Liver (tissue), 9 donors: ENCODE results near the gene SMYD5. TPM values are rescaled to one million over a fixed set of nuclear protein-coding genes. Genes with fewer than 3 reads are reported as not detected.

ENCODE experiments used
- DNase-seq: peaks from one replicate; pipeline ENCODE4 v3.0.0-alpha.2; 2017; ENCODE audit warnings: low spot score
- H3K27ac ChIP-seq, 2 donors: one replicate each; pipeline ENCODE4 v1.7.0; 2013; ENCODE audit warnings: inconsistent platforms in 2 of 2, low read length in 2 of 2, control low read depth in 1 of 2, low read depth in 1 of 2, mild to moderate bottlenecking in 1 of 2
- H3K27me3 ChIP-seq, 4 donors: one replicate each; pipeline versions ENCODE4 v1.6.1 to v1.7.0; 2013; ENCODE audit warnings: low read length in 3 of 4, inconsistent platforms in 1 of 4, mild to moderate bottlenecking in 1 of 4, moderate library complexity in 1 of 4; ENCODE audit not compliant: control insufficient read depth in 4 of 4, insufficient read depth in 4 of 4
- H3K36me3 ChIP-seq, 4 donors: one replicate each; pipeline versions ENCODE4 v1.6.1 to v1.7.0; 2013; ENCODE audit warnings: low read length in 3 of 4, mild to moderate bottlenecking in 3 of 4, low read depth in 1 of 4, moderate library complexity in 1 of 4; ENCODE audit not compliant: control insufficient read depth in 4 of 4, insufficient read depth in 3 of 4
- H3K4me1 ChIP-seq, 4 donors: one replicate each; pipeline versions ENCODE4 v1.6.1 to v1.7.0; 2013; ENCODE audit warnings: low read length in 3 of 4, mild to moderate bottlenecking in 3 of 4, moderate library complexity in 1 of 4; ENCODE audit not compliant: control insufficient read depth in 4 of 4, insufficient read depth in 4 of 4
- H3K4me3 ChIP-seq, 3 donors: one replicate each; pipeline versions ENCODE4 v1.6.1 to v1.7.0; 2013; ENCODE audit warnings: low read length in 3 of 3, control low read depth in 1 of 3, low read depth in 1 of 3, mild to moderate bottlenecking in 1 of 3
- H3K9ac ChIP-seq, 2 donors: one replicate each; pipeline ENCODE4 v1.7.0; 2013; ENCODE audit warnings: low read length in 2 of 2, mild to moderate bottlenecking in 2 of 2, moderate library complexity in 2 of 2, control low read depth in 1 of 2, low read depth in 1 of 2
- H3K9me3 ChIP-seq, 4 donors: one replicate each; pipeline versions ENCODE4 v1.6.1 to v1.7.0; 2013; ENCODE audit warnings: low read length in 3 of 4; ENCODE audit not compliant: control insufficient read depth in 4 of 4
- ATF3 ChIP-seq: IDR thresholded peaks from 2 replicates; pipeline ENCODE4 v1.6.1; 2016; ENCODE audit warnings: antibody characterized with exemption
- CTCF ChIP-seq: fragments of 150-350 bp; IDR thresholded peaks from 2 replicates; pipeline ENCODE4 v1.5.1; 2017; ENCODE audit warnings: improper control_type of control experiment, low read depth, low read length; ENCODE audit not compliant: missing input control
- FOXA1 ChIP-seq: IDR thresholded peaks from 2 replicates; pipeline ENCODE4 v1.6.1; 2016; ENCODE audit warnings: antibody characterized with exemption
- FOXA2 ChIP-seq: IDR thresholded peaks from 2 replicates; pipeline ENCODE4 v1.6.1; 2016; ENCODE audit warnings: antibody characterized with exemption
- GABPA ChIP-seq, 2 donors: IDR thresholded peaks in 1 of 2; conservative IDR thresholded peaks in 1 of 2; 2 replicates each; pipeline ENCODE4 v1.6.1; 2016; ENCODE audit warnings: antibody characterized with exemption in 2 of 2, mild to moderate bottlenecking in 1 of 2, moderate library complexity in 1 of 2
- HNF4A ChIP-seq, 2 donors: conservative IDR thresholded peaks; 2 replicates each; pipeline ENCODE4 v1.6.1; 2016; ENCODE audit warnings: antibody characterized with exemption in 2 of 2, mild to moderate bottlenecking in 2 of 2
- HNF4G ChIP-seq: IDR thresholded peaks from 2 replicates; pipeline ENCODE4 v1.6.1; 2016; ENCODE audit warnings: antibody characterized with exemption
- JUND ChIP-seq, 2 donors: IDR thresholded peaks; 2 replicates each; pipeline ENCODE4 v1.6.1; 2016; ENCODE audit warnings: antibody characterized with exemption in 2 of 2
- NR2F2 ChIP-seq: IDR thresholded peaks from 2 replicates; pipeline ENCODE4 v1.6.1; 2016; ENCODE audit warnings: antibody characterized with exemption
- RAD21 ChIP-seq, 2 donors: IDR thresholded peaks; 2 replicates each; pipeline ENCODE4 v1.6.1; 2016; ENCODE audit warnings: antibody characterized with exemption in 2 of 2, mild to moderate bottlenecking in 2 of 2
- RXRA ChIP-seq, 2 donors: IDR thresholded peaks; 2 replicates each; pipeline ENCODE4 v1.6.1; 2017 to 2018; ENCODE audit warnings: antibody characterized with exemption in 2 of 2, mild to moderate bottlenecking in 1 of 2
- SP1 ChIP-seq: IDR thresholded peaks from 2 replicates; pipeline ENCODE4 v1.6.1; 2018; ENCODE audit warnings: antibody characterized with exemption, mild to moderate bottlenecking
- TAF1 ChIP-seq: conservative IDR thresholded peaks from 2 replicates; pipeline ENCODE4 v1.6.1; 2016; ENCODE audit warnings: antibody characterized with exemption, mild to moderate bottlenecking
- YY1 ChIP-seq: IDR thresholded peaks from 2 replicates; pipeline ENCODE4 v1.6.1; 2016; ENCODE audit warnings: antibody characterized with exemption, mild to moderate bottlenecking
- ZBTB33 ChIP-seq: IDR thresholded peaks from 2 replicates; pipeline ENCODE4 v1.6.1; 2016; ENCODE audit warnings: antibody characterized with exemption
- WGBS: extraction: QIAGEN DNeasy Blood & Tissue Kit; methylation state at CpG from one replicate; pipeline ENCODE4 v1.1.7; 2013; 5-methylcytosine and 5-hydroxymethylcytosine counted together
- polyA plus RNA-seq, 2 donors: library from polyadenylated mRNA; stranded (reverse) in 1 of 2; unstranded in 1 of 2; fragments of 200-250 nt in 1 of 2; fragments of >200 nt in 1 of 2; fragmentation: Nextera tagmentation in 1 of 2; extraction: Ambion mirVana in 1 of 2; gene quantifications; one replicate each; pipeline versions ENCODE4 v1.2.1 to v1.2.3, GENCODE V29; 2013 to 2015
- total RNA-seq, 2 donors: library from RNA; depleted of rRNA; stranded (reverse); fragments of >200 nt; gene quantifications; one replicate each; pipeline ENCODE4 v1.2.3, GENCODE V29; 2014
- TF ChIP-seq, protein P1 (sequence below): IDR thresholded peaks from 2 replicates; pipeline ENCODE4 v1.6.1; 2016; ENCODE audit warnings: antibody characterized with exemption, mild to moderate bottlenecking
- TF ChIP-seq, protein P2 (sequence below): IDR thresholded peaks from 2 replicates; pipeline ENCODE4 v1.6.1; 2016; ENCODE audit warnings: antibody characterized with exemption
- donor health status: healthy.
- donor health status: healthy.
- donor health status: healthy.
- donor health status: healthy.
- donor health status: healthy.

Gene SMYD5
- total and polyA plus RNA-seq, 4 donors, result 3.9 to 8.8 (median 5.8) TPM

GRCh38 chr2:73267008-73267407 lies 53.0 kb downstream of the SMYD5 start:
- peaks cover 3 to 12% (median 7%) of the 10 kb centered on the region in 4 donors for H3K4me1 ChIP-seq
- H3K4me3 ChIP-seq, result no peak overlapping the region
- TF ChIP-seq HNF4A (conservative IDR thresholded peaks at IDR 0.05) (no peak), CTCF (no peak), NR2F2 (no peak), RAD21 (IDR thresholded peaks at IDR 0.05) (no peak), FOXA1 (no peak), ATF3 (no peak), ZBTB33 (no peak), HNF4G (no peak), SP1 (no peak), RXRA (IDR thresholded peaks at IDR 0.05) (no peak)
- TF ChIP-seq, protein P1, sequence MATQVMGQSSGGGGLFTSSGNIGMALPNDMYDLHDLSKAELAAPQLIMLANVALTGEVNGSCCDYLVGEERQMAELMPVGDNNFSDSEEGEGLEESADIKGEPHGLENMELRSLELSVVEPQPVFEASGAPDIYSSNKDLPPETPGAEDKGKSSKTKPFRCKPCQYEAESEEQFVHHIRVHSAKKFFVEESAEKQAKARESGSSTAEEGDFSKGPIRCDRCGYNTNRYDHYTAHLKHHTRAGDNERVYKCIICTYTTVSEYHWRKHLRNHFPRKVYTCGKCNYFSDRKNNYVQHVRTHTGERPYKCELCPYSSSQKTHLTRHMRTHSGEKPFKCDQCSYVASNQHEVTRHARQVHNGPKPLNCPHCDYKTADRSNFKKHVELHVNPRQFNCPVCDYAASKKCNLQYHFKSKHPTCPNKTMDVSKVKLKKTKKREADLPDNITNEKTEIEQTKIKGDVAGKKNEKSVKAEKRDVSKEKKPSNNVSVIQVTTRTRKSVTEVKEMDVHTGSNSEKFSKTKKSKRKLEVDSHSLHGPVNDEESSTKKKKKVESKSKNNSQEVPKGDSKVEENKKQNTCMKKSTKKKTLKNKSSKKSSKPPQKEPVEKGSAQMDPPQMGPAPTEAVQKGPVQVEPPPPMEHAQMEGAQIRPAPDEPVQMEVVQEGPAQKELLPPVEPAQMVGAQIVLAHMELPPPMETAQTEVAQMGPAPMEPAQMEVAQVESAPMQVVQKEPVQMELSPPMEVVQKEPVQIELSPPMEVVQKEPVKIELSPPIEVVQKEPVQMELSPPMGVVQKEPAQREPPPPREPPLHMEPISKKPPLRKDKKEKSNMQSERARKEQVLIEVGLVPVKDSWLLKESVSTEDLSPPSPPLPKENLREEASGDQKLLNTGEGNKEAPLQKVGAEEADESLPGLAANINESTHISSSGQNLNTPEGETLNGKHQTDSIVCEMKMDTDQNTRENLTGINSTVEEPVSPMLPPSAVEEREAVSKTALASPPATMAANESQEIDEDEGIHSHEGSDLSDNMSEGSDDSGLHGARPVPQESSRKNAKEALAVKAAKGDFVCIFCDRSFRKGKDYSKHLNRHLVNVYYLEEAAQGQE, result no peak
- no peak for DNase-seq
- peaks cover 0 to 7% (median 0%) of the 10 kb centered on the region in 4 donors for H3K27me3 ChIP-seq
- H3K36me3 ChIP-seq, result no peaks in the 10 kb centered on the region
- WGBS, result 92% methylated on average over 4 of the region's 4 CpGs
- H3K27ac ChIP-seq, result no peak overlapping the region
- no peak overlapping the region for H3K9ac ChIP-seq
- H3K9me3 ChIP-seq, result no peaks in the 10 kb centered on the region

- H3K36me3 ChIP-seq, result no peaks in the 10 kb centered on the region
- peaks cover 3 to 12% (median 7%) of the 10 kb centered on the region in 4 donors for H3K4me1 ChIP-seq
- DNase-seq, result no peak
- no peaks in the 10 kb centered on the region for H3K9me3 ChIP-seq
- H3K9ac ChIP-seq, result no peak overlapping the region
- TF ChIP-seq YY1 (no peak), RXRA (IDR thresholded peaks at IDR 0.05) (no peak), ATF3 (no peak), FOXA1 (no peak), HNF4G (no peak), FOXA2 (no peak), CTCF (no peak), HNF4A (conservative IDR thresholded peaks at IDR 0.05) (no peak), GABPA (IDR thresholded peaks at IDR 0.05 in 1 of 2, conservative IDR thresholded peaks at IDR 0.05 in 1 of 2) (no peak), TAF1 (no peak), SP1 (no peak), JUND (IDR thresholded peaks at IDR 0.05) (no peak)
- TF ChIP-seq, protein P2, sequence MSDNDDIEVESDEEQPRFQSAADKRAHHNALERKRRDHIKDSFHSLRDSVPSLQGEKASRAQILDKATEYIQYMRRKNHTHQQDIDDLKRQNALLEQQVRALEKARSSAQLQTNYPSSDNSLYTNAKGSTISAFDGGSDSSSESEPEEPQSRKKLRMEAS, result no peak
- TF ChIP-seq, protein P1, result no peak
- H3K27ac ChIP-seq, result no peak overlapping the region
- H3K27me3 ChIP-seq, result peaks cover 0 to 7% (median 0%) of the 10 kb centered on the region in 4 donors
- WGBS, result 36% methylated on average over 14 of the region's 14 CpGs
- no peak overlapping the region for H3K4me3 ChIP-seq
Observed at GRCh38 chr2:73268366-73268829, 54.4 kb downstream of the SMYD5 start.
